ENCODE measurements around the gene SLC36A3.

The SLC36A3 gene

DNA sequence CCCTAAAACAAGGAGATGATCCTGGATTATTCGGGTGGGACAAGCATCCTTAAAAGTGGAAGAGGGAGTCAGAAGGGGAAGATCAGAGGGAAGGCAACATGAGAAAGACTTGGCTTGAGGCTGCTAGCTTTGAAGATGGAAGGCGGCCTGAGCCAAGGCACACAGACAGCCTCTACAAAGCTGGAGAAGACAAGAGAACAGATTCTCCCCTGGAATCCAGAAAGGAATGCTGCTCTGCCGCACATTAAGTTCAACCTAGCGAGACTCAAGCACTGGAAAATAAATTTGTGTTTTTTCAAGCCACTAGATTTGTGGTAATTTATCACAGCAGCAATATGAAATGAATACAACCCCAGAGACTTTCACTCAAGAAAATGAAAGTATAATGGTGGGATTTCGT lies 17.9 kb downstream of the SLC36A3 start:
- Histone ChIP-seq H3K36me3 (ENCODE audit: control insufficient read depth, low read length) (no peaks in the 10 kb centered on the region), H3K27me3 (ENCODE audit: control insufficient read depth, low read length) (no peaks in the 10 kb centered on the region), H3K4me3 (ENCODE audit: low read length) (no peak overlapping the region), H3K4me2 (ENCODE audit: low read length) (no peak overlapping the region), H3K9me3 (ENCODE audit: control insufficient read depth, insufficient read depth, low read length) (no peaks in the 10 kb centered on the region), H3K27ac (ENCODE audit: low read depth, low read length) (no peak overlapping the region), H4K20me1 (ENCODE audit: control insufficient read depth, insufficient read depth, low read depth, low read length) (no peaks in the 10 kb centered on the region), H3F3A (ENCODE audit: control insufficient read depth, insufficient read depth) (no peaks in the 10 kb centered on the region), H3K79me2 (ENCODE audit: control insufficient read depth, low read length) (no peaks in the 10 kb centered on the region), H3K9me2 (replicated peaks; ENCODE audit: control insufficient read depth, low read length) (no peaks in the 10 kb centered on the region), H3K4me1 (ENCODE audit: control insufficient read depth, low read length) (no peaks in the 10 kb centered on the region)
- no peak for TF ChIP-seq CTCF (IDR thresholded peaks at IDR 0.05; ENCODE audit: low read depth, low read length, poor library complexity, severe bottlenecking)
- no peak for TF ChIP-seq EZH2phosphoT487 (IDR thresholded peaks at IDR 0.05; ENCODE audit: borderline replicate concordance, low read length)

DNA sequence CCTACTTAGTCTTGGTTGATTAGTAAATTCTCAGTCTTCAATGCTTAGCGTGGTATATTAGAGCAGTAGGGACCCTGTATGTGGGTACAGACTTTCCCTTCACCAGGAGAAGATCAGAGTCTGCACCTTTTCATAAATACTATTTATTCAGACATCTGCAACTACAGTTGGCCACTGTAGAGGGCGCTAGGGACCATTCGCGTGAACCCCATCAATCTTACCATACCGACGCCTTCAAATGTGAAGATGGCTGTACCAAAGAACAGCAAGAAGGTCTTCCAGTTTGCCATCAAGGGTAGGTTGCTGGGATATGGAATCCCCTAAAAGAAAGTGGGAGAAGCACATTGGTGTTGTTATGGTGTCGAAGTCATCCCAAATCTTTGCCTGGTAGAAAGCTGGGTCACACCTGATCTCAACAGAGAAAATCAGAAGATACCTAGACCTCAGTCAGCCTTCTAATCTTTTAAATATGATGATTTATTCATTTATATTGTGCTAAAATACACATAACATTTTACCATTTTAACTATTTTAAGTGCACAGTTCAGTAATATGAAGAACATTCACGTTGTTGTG lies 19.1 kb downstream of the SLC36A3 start:
- no peaks in the 10 kb centered on the region for H4K20me1 ChIP-seq (ENCODE audit: control insufficient read depth, insufficient read depth, low read depth, low read length)
- H3K27ac ChIP-seq (ENCODE audit: low read depth, low read length): no peak overlapping the region
- no peaks in the 10 kb centered on the region for H3K4me1 ChIP-seq (ENCODE audit: control insufficient read depth, low read length)
- no peak overlapping the region for H3K4me2 ChIP-seq (ENCODE audit: low read length)
- no peaks in the 10 kb centered on the region for H3K9me3 ChIP-seq (ENCODE audit: control insufficient read depth, insufficient read depth, low read length)
- H3K9me2 ChIP-seq (replicated peaks; ENCODE audit: control insufficient read depth, low read length): no peaks in the 10 kb centered on the region
- TF ChIP-seq CTCF (IDR thresholded peaks at IDR 0.05; ENCODE audit: low read depth, low read length, poor library complexity, severe bottlenecking): peak; percentile 72
- TF ChIP-seq EZH2phosphoT487 (IDR thresholded peaks at IDR 0.05; ENCODE audit: borderline replicate concordance, low read length): no peak
- peaks cover 3% of the 10 kb centered on the region; the same call in 1 of the 2 replicates for H3K27me3 ChIP-seq (ENCODE audit: control insufficient read depth, low read length)
- no peak overlapping the region for H3K4me3 ChIP-seq (ENCODE audit: low read length)
- no peaks in the 10 kb centered on the region for H3K79me2 ChIP-seq (ENCODE audit: control insufficient read depth, low read length)
- no peaks in the 10 kb centered on the region for H3K36me3 ChIP-seq (ENCODE audit: control insufficient read depth, low read length)
- H3F3A ChIP-seq (ENCODE audit: control insufficient read depth, insufficient read depth): no peaks in the 10 kb centered on the region

DNA sequence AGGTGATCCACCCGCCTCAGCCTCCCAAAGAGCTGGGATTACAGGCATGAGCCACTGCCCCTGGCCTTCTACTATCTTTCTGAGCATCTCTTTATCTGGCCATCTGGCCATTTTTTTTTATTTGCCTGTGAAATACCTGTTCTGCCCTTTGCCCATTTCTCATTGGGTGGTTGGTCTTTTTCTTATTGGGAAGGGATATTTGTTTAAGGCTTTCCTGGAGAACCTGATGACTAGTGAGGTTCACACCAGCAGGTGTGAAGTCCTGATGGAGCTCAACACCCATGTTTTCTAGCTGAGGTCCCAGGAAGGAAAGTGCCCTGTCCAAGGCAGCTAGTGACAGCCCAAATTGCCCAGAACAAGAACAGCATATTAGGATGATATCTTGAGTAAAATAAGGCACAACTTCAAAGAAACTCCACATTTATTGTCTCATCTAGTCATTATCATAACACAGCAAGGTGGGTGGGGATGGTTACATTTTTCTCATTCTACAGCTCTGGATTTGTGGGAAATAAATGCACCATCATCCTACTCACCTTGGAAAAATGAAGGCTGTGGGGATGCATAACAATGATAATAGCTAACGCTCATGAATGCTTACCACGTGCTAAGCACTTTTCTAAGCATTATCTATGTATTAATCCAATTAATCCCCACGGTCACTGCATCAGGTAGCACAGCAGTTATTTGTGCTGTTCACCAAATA lies 20.3 kb downstream of the SLC36A3 start:
- Histone ChIP-seq H3K27me3 (ENCODE audit: control insufficient read depth, low read length) (peaks cover 3% of the 10 kb centered on the region; the same call in 1 of the 2 replicates), H3K4me1 (ENCODE audit: control insufficient read depth, low read length) (no peaks in the 10 kb centered on the region), H3K79me2 (ENCODE audit: control insufficient read depth, low read length) (no peaks in the 10 kb centered on the region), H3K4me3 (ENCODE audit: low read length) (no peak overlapping the region), H3K36me3 (ENCODE audit: control insufficient read depth, low read length) (no peaks in the 10 kb centered on the region), H3K4me2 (ENCODE audit: low read length) (no peak overlapping the region), H3K27ac (ENCODE audit: low read depth, low read length) (no peak overlapping the region), H3K9me3 (ENCODE audit: control insufficient read depth, insufficient read depth, low read length) (no peaks in the 10 kb centered on the region), H4K20me1 (ENCODE audit: control insufficient read depth, insufficient read depth, low read depth, low read length) (no peaks in the 10 kb centered on the region), H3K9me2 (replicated peaks; ENCODE audit: control insufficient read depth, low read length) (no peaks in the 10 kb centered on the region), H3F3A (ENCODE audit: control insufficient read depth, insufficient read depth) (no peaks in the 10 kb centered on the region)
- TF ChIP-seq EZH2phosphoT487 (IDR thresholded peaks at IDR 0.05; ENCODE audit: borderline replicate concordance, low read length) (no peak), CTCF (IDR thresholded peaks at IDR 0.05; ENCODE audit: low read depth, low read length, poor library complexity, severe bottlenecking) (no peak)
